ENCODE results near the gene GDPGP1.

GDPGP1 gene

GRCh38 chr15:90194655-90195054 is 39.4 kb upstream of the GDPGP1 start:
- H3K4me3 ChIP-seq (ENCODE audit: low read depth, low read length): no peak overlapping the region
- peaks cover 15% of the 10 kb centered on the region for H3K4me1 ChIP-seq
- H3K9me3 ChIP-seq: no peaks in the 10 kb centered on the region
- no peaks in the 10 kb centered on the region for H3K36me3 ChIP-seq
- H3K27me3 ChIP-seq: no peaks in the 10 kb centered on the region
- TF ChIP-seq CTCF (IDR thresholded peaks at IDR 0.05; ENCODE audit: low read depth, low read length): no peak
- no peak for DNase-seq

- H3K4me1 ChIP-seq: peaks cover 16% of the 10 kb centered on the region
- H3K27me3 ChIP-seq: no peaks in the 10 kb centered on the region
- H3K9me3 ChIP-seq: no peaks in the 10 kb centered on the region
These were observed 33.4 kb upstream of the GDPGP1 start for GRCh38 chr15:90200534-90201129.

GRCh38 chr15:90201130-90201943 is 32.7 kb upstream of the GDPGP1 start, which contains the start of gene SEMA4B:
Gene SEMA4B, plus strand, starts transcription at chr15:90201330. Its CDS starts 249 bp downstream, at chr15:90201579.
- Histone ChIP-seq H3K9me3 (no peaks in the 10 kb centered on the region), H3K4me1 (peaks cover 23% of the 10 kb centered on the region), H3K27me3 (no peaks in the 10 kb centered on the region), H3K36me3 (no peaks in the 10 kb centered on the region; the same call in 1 of the 2 replicates), H3K4me3 (ENCODE audit: low read depth, low read length) (peak within 1 kb of the TSS; percentile 61)
- DNase-seq: peak; percentile 83
- TF ChIP-seq CTCF (IDR thresholded peaks at IDR 0.05; ENCODE audit: low read depth, low read length): no peak

More at GRCh38 chr15:90200534-90201129, 33.4 kb upstream of the GDPGP1 start:
- Histone ChIP-seq H3K4me3 (ENCODE audit: low read depth, low read length) (peak overlapping the region; percentile 61), H3K36me3 (no peaks in the 10 kb centered on the region; the same call in 1 of the 2 replicates)
- no peak for TF ChIP-seq CTCF (IDR thresholded peaks at IDR 0.05; ENCODE audit: low read depth, low read length)
- DNase-seq: no peak

- Histone ChIP-seq H3K4me1 (peaks cover 26% of the 10 kb centered on the region), H3K4me3 (ENCODE audit: low read depth, low read length) (peak overlapping the region; percentile 61), H3K36me3 (no peaks in the 10 kb centered on the region; the same call in 1 of the 2 replicates), H3K27me3 (no peaks in the 10 kb centered on the region), H3K9me3 (no peaks in the 10 kb centered on the region)
- TF ChIP-seq CTCF (IDR thresholded peaks at IDR 0.05; ENCODE audit: low read depth, low read length): no peak
- DNase-seq: peak; percentile 42
These were observed 32.0 kb upstream of the GDPGP1 start for GRCh38 chr15:90201944-90202375.

GRCh38 chr15:90202929-90203328 is 31.1 kb upstream of the GDPGP1 start:
- no peaks in the 10 kb centered on the region; the same call in 1 of the 2 replicates for H3K36me3 ChIP-seq
- H3K4me3 ChIP-seq (ENCODE audit: low read depth, low read length): peak overlapping the region; percentile 61; the same call in 1 of the 2 replicates
- no peaks in the 10 kb centered on the region for H3K27me3 ChIP-seq
- no peaks in the 10 kb centered on the region for H3K9me3 ChIP-seq
- TF ChIP-seq CTCF (IDR thresholded peaks at IDR 0.05; ENCODE audit: low read depth, low read length): no peak
- no peak for DNase-seq
- H3K4me1 ChIP-seq: peaks cover 26% of the 10 kb centered on the region

All from BE2C (cell line).